NCI-H446 treated with DMSO at 0.1 percent for 48 hours (cell line): ENCODE data around the gene KCNJ6.

Experiments
- DNase-seq: peaks from one replicate; lab custom pipeline; 2025; lab: John Stamatoyannopoulos, UW

Gene KCNJ6

GRCh38 chr21:37904856-37905255 is 11.4 kb downstream of the KCNJ6 start:
- DNase-seq, result peak; percentile 88

- DNase-seq, result no peak
Measured at GRCh38 chr21:37903396-37903795, 12.9 kb downstream of the KCNJ6 start.

GRCh38 chr21:37899146-37899545 is 17.1 kb downstream of the KCNJ6 start:
- no peak for DNase-seq

- peak; percentile 71 for DNase-seq
Measured at GRCh38 chr21:37896788-37897187, 19.5 kb downstream of the KCNJ6 start.

- DNase-seq, result no peak
Measured at GRCh38 chr21:37891972-37892371, 24.3 kb downstream of the KCNJ6 start.

- no peak for DNase-seq
Measured at GRCh38 chr21:37888659-37889058, 27.6 kb downstream of the KCNJ6 start.

- no peak for DNase-seq
Measured at GRCh38 chr21:37886726-37887299, 29.4 kb downstream of the KCNJ6 start.

- DNase-seq, result no peak
Measured at GRCh38 chr21:37886120-37886519, 30.1 kb downstream of the KCNJ6 start.

- DNase-seq, result peak; percentile 82
Measured at GRCh38 chr21:37878946-37879660, 37.2 kb downstream of the KCNJ6 start.

- no peak for DNase-seq
Measured at GRCh38 chr21:37877888-37878684, 38.2 kb downstream of the KCNJ6 start.

- no peak for DNase-seq
Measured at GRCh38 chr21:37877171-37877570, 39.1 kb downstream of the KCNJ6 start.

- DNase-seq, result no peak
Measured at GRCh38 chr21:37876561-37876960, 39.7 kb downstream of the KCNJ6 start.

- DNase-seq, result no peak
Measured at GRCh38 chr21:37874904-37875780, 41.1 kb downstream of the KCNJ6 start.

- DNase-seq, result no peak
Measured at GRCh38 chr21:37874481-37874880, 41.8 kb downstream of the KCNJ6 start.

GRCh38 chr21:37873655-37874054 is 42.6 kb downstream of the KCNJ6 start:
- no peak for DNase-seq

- peak; percentile 58 for DNase-seq
Measured at GRCh38 chr21:37871121-37871862, 45.0 kb downstream of the KCNJ6 start.

- DNase-seq, result peak; percentile 90
Measured at GRCh38 chr21:37870221-37870620, 46.0 kb downstream of the KCNJ6 start.

- DNase-seq, result peak; percentile 96
Measured at GRCh38 chr21:37869661-37870060, 46.6 kb downstream of the KCNJ6 start.

GRCh38 chr21:37868446-37869295 is 47.6 kb downstream of the KCNJ6 start:
- no peak for DNase-seq

- no peak for DNase-seq
Measured at GRCh38 chr21:37866027-37866426, 50.2 kb downstream of the KCNJ6 start.
